GM12892 (cell line): ENCODE data around the gene VAV1.

ENCODE experiments used
- DNase-seq: peaks from one replicate; pipeline ENCODE4 v3.0.0; 2011; ENCODE audit not compliant: insufficient read length
- FAIRE-seq: peaks from 2 replicates; lab custom pipeline; 2011; peaks lifted over from hg19 to GRCh38; lab: Jason Lieb, UNC
- POLR2A ChIP-seq: IDR thresholded peaks from 2 replicates; pipeline ENCODE4 v1.6.1; 2011; ENCODE audit warnings: low read depth, low read length, control low read depth
- POLR2AphosphoS5 ChIP-seq: IDR thresholded peaks from 2 replicates; pipeline ENCODE4 v1.6.1; 2011; ENCODE audit warnings: low read depth, low read length, control low read depth
- TAF1 ChIP-seq: IDR thresholded peaks from 2 replicates; pipeline ENCODE4 v1.6.1; 2011; ENCODE audit warnings: low read depth, mild to moderate bottlenecking, control low read depth, low read length, borderline replicate concordance

Gene VAV1

DNA sequence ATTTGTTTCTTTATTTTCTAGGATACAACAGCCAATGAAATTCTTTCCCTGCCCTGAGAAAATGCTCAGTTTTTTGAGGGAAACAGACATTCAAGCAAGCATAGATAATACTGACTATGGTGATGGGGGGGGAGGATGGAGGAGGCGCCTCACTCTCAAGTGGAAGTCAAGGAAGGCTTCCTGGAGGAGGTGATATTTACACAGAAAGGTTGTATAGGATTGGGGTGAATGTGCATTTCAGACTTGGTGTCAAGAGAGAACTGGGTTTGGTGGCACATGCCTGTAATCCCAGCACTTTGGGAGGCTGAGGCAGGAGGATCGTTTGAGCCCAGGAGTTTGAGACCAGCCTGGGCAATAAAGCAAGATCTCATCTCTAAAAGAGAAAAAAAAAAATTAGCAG is 102.7 kb downstream of the VAV1 start:
- TF ChIP-seq TAF1 (no peak), POLR2AphosphoS5 (no peak), POLR2A (no peak)
- FAIRE-seq (no peak), DNase-seq (no peak)

DNA sequence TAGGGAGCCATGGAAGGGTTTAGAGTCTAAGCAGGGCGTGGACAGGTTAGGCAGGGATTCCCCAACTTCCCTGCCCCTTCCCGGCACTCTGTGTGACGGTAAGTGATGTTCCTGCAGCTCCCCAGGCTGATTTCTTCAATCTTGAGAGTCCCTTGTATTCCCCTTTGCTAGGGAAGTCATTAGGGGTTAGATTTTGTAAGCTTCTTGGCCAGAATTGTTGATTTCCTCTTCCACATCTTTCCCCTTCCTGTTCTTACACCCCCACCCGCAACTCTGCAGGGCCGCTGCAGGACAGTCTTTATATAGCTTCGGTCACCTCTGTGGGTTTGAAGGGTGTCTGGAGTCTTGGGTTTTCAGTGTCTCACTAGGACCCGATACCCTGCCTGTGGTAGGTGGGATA is 104.2 kb downstream of the VAV1 start:
- no peak for FAIRE-seq
- DNase-seq = no peak
- no peak for TF ChIP-seq POLR2A
- no peak for TF ChIP-seq TAF1
- TF ChIP-seq POLR2AphosphoS5 = no peak

- DNase-seq (no peak), FAIRE-seq (no peak)
- TF ChIP-seq TAF1 = no peak
- no peak for TF ChIP-seq POLR2A
- TF ChIP-seq POLR2AphosphoS5 = no peak
These were observed 105.3 kb downstream of the VAV1 start for GRCh38 chr19:6877766-6878165.

DNA sequence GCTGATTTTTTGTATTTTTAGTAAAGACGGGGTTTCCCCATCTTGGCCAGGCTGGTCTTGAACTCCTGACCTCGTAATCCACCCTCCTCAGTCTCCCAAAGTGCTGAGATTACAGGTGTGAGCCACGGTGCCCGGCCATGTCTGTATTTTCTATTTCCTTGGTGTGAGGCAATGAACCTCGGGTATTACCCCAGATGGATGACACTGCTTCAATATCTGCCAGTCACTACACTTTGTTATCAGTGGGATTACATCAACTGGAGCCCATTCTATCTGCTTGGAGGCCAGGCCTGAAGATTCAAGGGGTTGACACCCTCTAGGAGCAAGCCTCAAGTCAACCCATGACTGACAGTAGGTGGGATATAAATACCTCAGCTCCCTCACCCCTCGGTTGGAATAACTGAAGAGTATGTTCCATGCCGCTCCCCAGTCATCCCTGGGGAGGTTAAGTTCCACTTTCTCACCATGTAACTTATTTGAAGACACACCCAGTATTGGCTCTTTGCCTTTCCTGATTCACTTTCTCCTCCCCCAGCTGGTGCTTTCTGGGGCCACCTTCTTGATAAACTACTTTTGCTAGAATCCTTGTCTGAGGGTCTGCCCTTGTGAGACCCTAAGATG is 113.9 kb downstream of the VAV1 start:
- FAIRE-seq (no peak), DNase-seq (no peak)
- TF ChIP-seq POLR2A (no peak), TAF1 (no peak), POLR2AphosphoS5 (no peak)

DNA sequence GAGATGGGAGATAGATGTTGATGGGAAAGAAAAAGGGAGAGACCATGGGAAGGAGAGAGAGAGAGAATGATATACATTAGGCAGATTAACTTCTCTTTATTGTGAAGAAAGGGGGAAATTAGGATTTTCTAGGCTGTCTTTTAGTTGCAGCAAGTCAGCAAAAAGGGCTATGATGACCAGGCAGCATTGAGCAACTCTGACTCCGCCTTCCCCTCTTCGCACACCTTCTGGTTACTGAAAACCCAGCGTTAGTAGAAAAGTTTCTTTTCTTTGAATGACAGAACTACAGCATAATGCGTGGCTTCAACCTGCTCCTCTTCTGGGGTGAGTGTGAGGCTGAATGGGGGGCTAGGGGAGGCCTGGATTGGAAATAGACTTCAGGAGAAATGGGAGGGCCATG is 114.8 kb downstream of the VAV1 start, which contains the start of gene ADGRE1:
TSS of gene ADGRE1 (plus strand) at position 264 of the 400 bp plus-strand sequence. CDS start at position 294, 30 bp downstream.
- DNase-seq (no peak), FAIRE-seq (no peak)
- no peak for TF ChIP-seq POLR2A
- TF ChIP-seq TAF1 = no peak
- no peak for TF ChIP-seq POLR2AphosphoS5

DNA sequence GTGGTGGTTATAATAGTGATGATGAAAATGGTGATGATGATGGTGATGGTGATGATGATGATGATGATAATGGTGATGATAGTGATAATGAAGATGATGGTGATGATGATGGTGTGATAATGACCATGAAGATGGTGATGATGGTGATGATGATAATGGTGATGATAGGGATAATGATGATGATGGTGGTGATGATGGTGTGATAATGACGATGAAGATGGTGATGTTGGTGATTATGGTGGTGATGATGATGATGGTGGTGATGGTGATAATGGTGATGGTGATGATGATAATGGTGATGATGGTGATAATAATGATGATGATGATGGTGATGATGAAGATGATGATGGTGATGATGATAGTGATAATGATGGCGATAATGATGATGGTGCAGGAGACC is 116.5 kb downstream of the VAV1 start:
- TF ChIP-seq TAF1 (no peak), POLR2A (no peak), POLR2AphosphoS5 (no peak)
- FAIRE-seq (no peak), DNase-seq (no peak)

DNA sequence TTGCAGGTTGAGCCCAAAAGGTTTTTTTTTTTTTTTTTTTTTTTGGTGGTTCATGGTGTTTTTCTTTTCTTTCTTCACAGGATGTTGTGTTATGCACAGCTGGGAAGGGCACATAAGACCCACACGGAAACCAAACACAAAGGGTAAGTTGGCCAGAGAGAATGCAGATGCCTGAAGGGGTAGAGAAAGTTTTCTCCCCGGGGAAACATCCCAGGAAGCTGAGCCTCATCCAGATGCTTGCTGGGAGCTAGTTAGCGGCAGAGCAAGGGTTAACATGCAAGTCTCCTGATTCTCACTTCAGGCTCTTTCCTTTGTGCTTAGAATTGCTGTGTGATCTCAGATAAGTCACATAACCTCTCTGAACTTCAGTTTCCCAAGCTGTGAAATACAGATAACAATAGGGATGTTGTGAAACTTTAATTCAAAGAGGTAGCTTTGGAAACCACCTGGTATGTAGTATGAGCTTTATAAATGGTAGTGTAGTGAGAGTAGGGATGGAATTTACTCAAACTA is 117.9 kb downstream of the VAV1 start:
- no peak for TF ChIP-seq TAF1
- TF ChIP-seq POLR2A = no peak
- no peak for TF ChIP-seq POLR2AphosphoS5
- DNase-seq (no peak), FAIRE-seq (no peak)

GRCh38 chr19:6890938-6891337 is 118.4 kb downstream of the VAV1 start:
- DNase-seq (no peak), FAIRE-seq (no peak)
- TF ChIP-seq POLR2AphosphoS5 (no peak), TAF1 (no peak), POLR2A (no peak)

GRCh38 chr19:6891761-6892385 is 119.4 kb downstream of the VAV1 start:
- TF ChIP-seq POLR2A = no peak
- TF ChIP-seq POLR2AphosphoS5 = no peak
- TF ChIP-seq TAF1 = no peak
- DNase-seq = peak; percentile 19
- FAIRE-seq = peak; percentile 69

GRCh38 chr19:6894313-6894712 is 121.8 kb downstream of the VAV1 start:
- FAIRE-seq (no peak), DNase-seq (no peak)
- TF ChIP-seq POLR2AphosphoS5 (no peak), TAF1 (no peak), POLR2A (no peak)

DNA sequence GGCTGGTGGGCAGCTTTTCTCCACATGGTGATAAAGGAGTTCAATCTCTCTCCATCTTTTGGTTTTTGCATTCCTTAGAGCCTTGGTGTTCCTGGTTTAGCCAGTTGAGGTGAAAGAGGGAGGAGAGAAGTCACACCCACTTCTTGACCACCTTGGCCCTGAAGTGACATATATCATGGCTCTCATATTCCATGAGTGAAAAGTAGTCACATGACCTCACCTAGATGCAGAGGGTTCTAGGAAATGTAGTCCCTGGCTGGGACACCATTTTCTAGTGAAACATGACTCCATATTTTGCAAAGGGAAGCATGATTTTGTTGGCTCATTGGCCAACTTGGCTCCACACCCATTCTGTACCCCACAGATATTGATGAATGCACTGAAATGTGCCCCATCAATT is 130.9 kb downstream of the VAV1 start:
- no peak for FAIRE-seq
- no peak for TF ChIP-seq POLR2A
- TF ChIP-seq TAF1 = no peak
- no peak for TF ChIP-seq POLR2AphosphoS5
- DNase-seq = no peak
